Mesendoderm (in vitro differentiated cells): ENCODE results near the gene ANKRD33B.
"Not testable (repeated sequence)": the region's sequence is repeated elsewhere in the genome, so short reads cannot be mapped to it uniquely, and the experiment has no call there.

Experiments used
- DNase-seq: peaks from one replicate; pipeline ENCODE4 v3.0.0; 2013
- H2AK5ac ChIP-seq: 2 replicates; pipeline ENCODE4 v1.6.1; 2013; ENCODE audit warnings: low read length, inconsistent platforms
- H2BK120ac ChIP-seq: 2 replicates; pipeline ENCODE4 v1.6.1; 2013; ENCODE audit warnings: low read depth, mild to moderate bottlenecking, low read length, moderate library complexity, mixed read lengths
- H2BK15ac ChIP-seq: replicated peaks from 2 replicates; pipeline ENCODE4 v1.6.1; 2013; ENCODE audit warnings: low read depth, mild to moderate bottlenecking, moderate library complexity
- H2BK5ac ChIP-seq: 2 replicates; pipeline ENCODE4 v1.6.1; 2013; ENCODE audit warnings: low read length, inconsistent platforms
- H3K18ac ChIP-seq: 2 replicates; pipeline ENCODE4 v1.6.1; 2013; ENCODE audit warnings: mild to moderate bottlenecking, low read length, mixed read lengths
- H3K23ac ChIP-seq: one replicate; pipeline ENCODE4 v1.6.1; 2013; ENCODE audit warnings: low read length
- H3K27ac ChIP-seq: 2 replicates; pipeline ENCODE4 v1.5.1; 2013; ENCODE audit warnings: low read depth, mild to moderate bottlenecking, inconsistent platforms, low read length, moderate library complexity
- H3K27me3 ChIP-seq: 2 replicates; pipeline ENCODE4 v1.6.1; 2013; ENCODE audit warnings: low read length, control low read depth, mild to moderate bottlenecking, inconsistent platforms; ENCODE audit not compliant: insufficient read depth, poor library complexity
- H3K36me3 ChIP-seq: 2 replicates; pipeline ENCODE4 v1.6.1; 2013; ENCODE audit warnings: low read length, inconsistent platforms; ENCODE audit not compliant: control insufficient read depth, insufficient read depth
- H3K4ac ChIP-seq: one replicate; pipeline ENCODE4 v1.6.1; 2013; ENCODE audit warnings: low read depth, mild to moderate bottlenecking, low read length, moderate library complexity
- H3K4me1 ChIP-seq: 2 replicates; pipeline ENCODE4 v1.6.1; 2013; ENCODE audit warnings: low read depth, low read length, inconsistent platforms; ENCODE audit not compliant: control insufficient read depth
- H3K4me2 ChIP-seq: 2 replicates; pipeline ENCODE4 v1.6.1; 2013; ENCODE audit warnings: low read length
- H3K4me3 ChIP-seq: 2 replicates; pipeline ENCODE4 v1.5.1; 2013; ENCODE audit warnings: mild to moderate bottlenecking, low read length
- H3K56ac ChIP-seq: one replicate; pipeline ENCODE4 v1.6.1; 2013; ENCODE audit warnings: low read length
- H3K79me1 ChIP-seq: 2 replicates; pipeline ENCODE4 v1.6.1; 2013; ENCODE audit warnings: low read length, inconsistent platforms
- H3K79me2 ChIP-seq: 2 replicates; pipeline ENCODE4 v1.6.1; 2013; ENCODE audit warnings: mild to moderate bottlenecking, low read length; ENCODE audit not compliant: control insufficient read depth, insufficient read depth
- H3K9ac ChIP-seq: 2 replicates; pipeline ENCODE4 v1.6.1; 2013; ENCODE audit warnings: low read length, inconsistent platforms
- H4K5ac ChIP-seq: one replicate; pipeline ENCODE4 v1.6.1; 2013; ENCODE audit warnings: low read length
- H4K8ac ChIP-seq: one replicate; pipeline ENCODE4 v1.6.1; 2013; ENCODE audit warnings: low read depth, mild to moderate bottlenecking, control low read depth, low read length, moderate library complexity
- WGBS: extraction: QIAGEN DNeasy Blood & Tissue Kit; methylation state at CpG from one replicate; pipeline ENCODE4 v1.1.7; 2013; ENCODE audit warnings: low lambda C conversion rate, missing lambda C conversion rate; ENCODE audit not compliant: insufficient coverage; ENCODE audit errors: extremely low coverage; 5-methylcytosine and 5-hydroxymethylcytosine counted together

Gene ANKRD33B

DNA sequence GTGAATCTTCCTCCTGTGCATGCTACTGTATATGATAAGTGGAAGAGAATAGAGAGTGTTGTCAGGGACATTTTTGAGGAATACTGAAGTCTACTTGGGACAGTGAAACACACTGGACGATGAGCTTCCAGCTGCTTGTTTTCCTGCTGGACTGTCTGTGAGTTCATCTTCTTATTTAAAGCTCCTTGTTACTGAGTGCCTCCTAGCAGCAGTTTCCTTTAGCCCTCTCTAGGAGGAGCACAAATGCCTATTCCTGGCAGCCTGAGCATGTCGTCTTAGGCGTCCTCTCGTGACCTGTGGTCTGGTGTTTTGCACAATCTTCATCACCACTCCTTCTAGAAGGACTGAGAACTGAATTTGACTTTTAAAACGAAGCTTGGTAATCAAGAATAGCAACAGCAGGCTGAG lies 43.8 kb downstream of the ANKRD33B start:
- no peak overlapping the region for H3K56ac ChIP-seq
- H2BK15ac ChIP-seq, result no peak overlapping the region
- no CpG with 5 or more reads among the region's 5 CpGs for whole genome bisulfite sequencing
- no peak overlapping the region for H2AK5ac ChIP-seq
- H3K18ac ChIP-seq, result no peak overlapping the region
- H3K4me2 ChIP-seq, result no peak overlapping the region
- no peak overlapping the region for H3K27ac ChIP-seq
- H2BK120ac ChIP-seq, result no peak overlapping the region
- peak; percentile 61 for DNase-seq
- peaks cover 1% of the 10 kb centered on the region for H3K4me1 ChIP-seq
- no peaks in the 10 kb centered on the region for H3K27me3 ChIP-seq
- no peak overlapping the region for H3K9ac ChIP-seq
- no peak overlapping the region for H3K4me3 ChIP-seq
- no peaks in the 10 kb centered on the region for H3K79me2 ChIP-seq
- no peak overlapping the region for H3K23ac ChIP-seq
- no peaks in the 10 kb centered on the region for H3K36me3 ChIP-seq
- H2BK5ac ChIP-seq, result no peak overlapping the region
- H4K5ac ChIP-seq, result no peak overlapping the region
- no peak overlapping the region for H4K8ac ChIP-seq
- no peaks in the 10 kb centered on the region for H3K79me1 ChIP-seq
- no peak overlapping the region for H3K4ac ChIP-seq

DNA sequence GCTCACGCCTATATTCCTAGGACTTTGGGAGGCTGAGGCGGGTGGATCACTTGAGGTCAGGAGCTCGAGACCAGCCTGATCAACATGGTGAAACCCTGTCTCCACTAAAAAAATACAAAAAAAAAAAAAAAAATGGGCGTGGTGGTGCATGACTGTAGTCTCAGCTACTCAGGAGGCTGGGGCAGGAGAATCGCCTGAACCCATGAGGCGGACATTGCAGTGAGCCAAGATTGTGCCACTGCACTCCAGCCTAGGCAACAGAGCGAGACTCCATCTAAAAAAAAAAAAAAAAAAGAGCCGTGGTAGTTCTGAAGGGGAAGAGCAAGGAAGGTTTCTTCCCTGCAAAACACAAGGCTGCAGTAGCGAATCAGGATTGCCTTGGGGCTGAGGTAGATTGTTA lies 44.2 kb downstream of the ANKRD33B start:
- H3K23ac ChIP-seq, DNase-seq, H4K5ac ChIP-seq, H4K8ac ChIP-seq, H3K56ac ChIP-seq, H3K18ac ChIP-seq, H3K4me3 ChIP-seq, H3K79me1 ChIP-seq, H3K27me3 ChIP-seq, H3K4ac ChIP-seq, H2BK120ac ChIP-seq, H2AK5ac ChIP-seq, H3K9ac ChIP-seq, H2BK5ac ChIP-seq, H3K4me1 ChIP-seq, H3K79me2 ChIP-seq, H3K27ac ChIP-seq, H2BK15ac ChIP-seq, H3K4me2 ChIP-seq, H3K36me3 ChIP-seq: not testable (repeated sequence)
- WGBS, result no CpG with 5 or more reads among the region's 9 CpGs

DNA sequence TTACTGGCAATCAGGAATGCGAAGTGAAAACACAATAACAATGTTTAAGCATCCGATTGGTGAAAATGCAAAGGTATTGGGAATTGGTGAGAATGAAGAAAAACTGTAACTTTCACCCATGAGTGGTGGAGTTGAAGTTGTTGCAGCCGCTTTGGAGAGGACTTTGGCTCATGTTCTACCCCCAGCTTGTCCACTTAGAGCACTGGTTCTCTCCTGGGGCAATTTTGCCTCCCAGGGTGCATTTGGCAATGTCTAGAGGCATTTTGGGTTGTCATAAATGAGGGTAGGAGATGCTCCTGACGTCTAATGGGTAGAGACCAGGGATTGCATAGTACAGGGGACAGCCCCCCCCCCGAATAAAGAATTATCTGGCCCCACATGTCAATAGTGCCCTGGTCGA lies 46.2 kb downstream of the ANKRD33B start:
- Histone ChIP-seq H3K36me3 (no peaks in the 10 kb centered on the region), H3K27ac (no peak overlapping the region), H2AK5ac (no peak overlapping the region), H3K56ac (no peak overlapping the region), H3K4me3 (no peak overlapping the region), H3K23ac (no peak overlapping the region), H3K79me1 (no peaks in the 10 kb centered on the region), H2BK5ac (no peak overlapping the region), H3K4ac (no peak overlapping the region), H3K79me2 (no peaks in the 10 kb centered on the region), H2BK120ac (no peak overlapping the region), H3K4me2 (no peak overlapping the region), H3K9ac (no peak overlapping the region), H3K4me1 (peaks cover 1% of the 10 kb centered on the region), H4K8ac (no peak overlapping the region), H3K27me3 (no peaks in the 10 kb centered on the region), H4K5ac (no peak overlapping the region), H3K18ac (no peak overlapping the region), H2BK15ac (no peak overlapping the region)
- DNase-seq, result no peak
- no CpG with 5 or more reads among the region's 6 CpGs for WGBS

DNA sequence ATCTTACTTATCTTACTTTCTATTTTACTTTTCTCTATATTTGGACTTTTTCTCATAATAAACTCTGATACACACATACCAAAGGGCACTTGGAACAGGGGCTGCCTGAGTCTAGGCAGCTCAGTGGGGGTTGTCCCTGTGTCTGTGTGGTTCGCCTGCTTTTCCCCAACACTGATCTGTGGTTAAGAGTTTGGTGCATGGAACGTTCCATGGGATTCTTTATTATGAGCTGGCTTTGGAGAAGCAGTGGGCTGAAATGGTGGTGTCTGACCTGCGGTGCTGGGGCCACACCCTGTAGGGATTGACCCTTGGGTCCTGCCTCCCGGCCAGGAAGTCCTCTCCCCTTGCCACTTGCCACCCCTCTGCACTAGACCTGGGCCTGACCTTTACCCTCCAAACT lies 47.4 kb downstream of the ANKRD33B start:
- Histone ChIP-seq H3K56ac (no peak overlapping the region), H3K4me3 (no peak overlapping the region), H2BK5ac (no peak overlapping the region), H2BK120ac (no peak overlapping the region), H3K4me1 (peaks cover 1% of the 10 kb centered on the region), H4K5ac (no peak overlapping the region), H3K27me3 (no peaks in the 10 kb centered on the region), H3K23ac (no peak overlapping the region), H3K79me2 (no peaks in the 10 kb centered on the region), H3K27ac (no peak overlapping the region), H3K36me3 (no peaks in the 10 kb centered on the region), H2BK15ac (no peak overlapping the region), H3K4me2 (no peak overlapping the region), H3K18ac (no peak overlapping the region), H4K8ac (no peak overlapping the region), H3K9ac (no peak overlapping the region), H2AK5ac (no peak overlapping the region), H3K79me1 (no peaks in the 10 kb centered on the region), H3K4ac (no peak overlapping the region)
- WGBS, result no CpG with 5 or more reads among the region's 4 CpGs
- DNase-seq, result no peak

DNA sequence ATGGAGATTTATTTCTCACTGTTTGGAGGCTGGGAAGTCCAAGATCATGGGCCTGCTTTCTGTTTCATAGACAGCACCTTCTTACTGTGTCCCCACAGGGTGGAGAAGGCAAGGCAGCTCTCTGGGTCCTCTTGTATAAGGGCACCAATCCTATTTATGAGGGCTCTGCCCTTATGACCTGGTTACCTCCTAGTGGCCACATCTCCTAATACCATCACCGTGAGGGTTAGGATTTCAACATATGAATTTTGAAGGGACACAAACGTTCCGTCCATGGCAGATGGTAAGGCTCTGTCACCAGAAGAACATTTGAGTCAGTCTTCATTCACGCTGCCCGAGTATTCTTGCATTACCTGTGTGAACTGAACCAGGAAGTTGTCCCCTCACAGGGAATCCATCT lies 48.4 kb downstream of the ANKRD33B start:
- Histone ChIP-seq H3K56ac (no peak overlapping the region), H4K8ac (no peak overlapping the region), H3K9ac (no peak overlapping the region), H3K4me3 (no peak overlapping the region), H3K79me2 (no peaks in the 10 kb centered on the region), H3K27ac (no peak overlapping the region), H3K4ac (no peak overlapping the region), H3K27me3 (no peaks in the 10 kb centered on the region), H3K79me1 (no peaks in the 10 kb centered on the region), H3K23ac (no peak overlapping the region), H3K36me3 (no peaks in the 10 kb centered on the region), H3K4me1 (peaks cover 1% of the 10 kb centered on the region), H2AK5ac (no peak overlapping the region), H2BK15ac (no peak overlapping the region), H4K5ac (no peak overlapping the region), H2BK5ac (no peak overlapping the region), H3K18ac (no peak overlapping the region), H3K4me2 (no peak overlapping the region), H2BK120ac (no peak overlapping the region)
- no peak for DNase-seq
- no CpG with 5 or more reads among the region's 5 CpGs for WGBS

DNA sequence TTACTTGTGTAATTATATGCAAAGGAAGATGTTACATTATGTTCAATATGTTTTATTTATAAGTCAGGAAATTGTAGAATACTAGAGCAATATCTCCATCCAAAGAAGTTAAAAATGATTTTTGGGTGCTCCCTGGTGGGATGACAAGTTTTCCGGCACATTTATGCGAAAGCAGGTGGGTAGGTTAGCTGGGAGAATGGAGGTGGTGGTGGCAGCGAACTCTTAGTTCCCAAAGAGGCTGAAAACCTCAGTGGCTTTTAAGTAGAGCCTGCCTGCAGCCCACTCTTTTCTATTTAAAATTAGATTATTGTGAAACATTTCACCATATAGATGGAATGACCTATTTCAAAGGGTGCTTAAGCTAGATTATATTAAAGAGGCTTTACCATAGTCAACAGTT lies 51.8 kb downstream of the ANKRD33B start:
- no peak overlapping the region for H4K8ac ChIP-seq
- H3K27me3 ChIP-seq, result no peaks in the 10 kb centered on the region
- no peak overlapping the region for H2BK5ac ChIP-seq
- H3K18ac ChIP-seq, result no peak overlapping the region
- H3K4me1 ChIP-seq, result peaks cover 1% of the 10 kb centered on the region
- no peak for DNase-seq
- no peak overlapping the region for H2AK5ac ChIP-seq
- no peak overlapping the region for H2BK120ac ChIP-seq
- H3K9ac ChIP-seq, result no peak overlapping the region
- H4K5ac ChIP-seq, result no peak overlapping the region
- WGBS, result no CpG with 5 or more reads among the region's 3 CpGs
- H3K79me1 ChIP-seq, result no peaks in the 10 kb centered on the region
- no peaks in the 10 kb centered on the region for H3K36me3 ChIP-seq
- H3K4me3 ChIP-seq, result no peak overlapping the region
- no peak overlapping the region for H3K4ac ChIP-seq
- no peak overlapping the region for H3K27ac ChIP-seq
- no peak overlapping the region for H3K56ac ChIP-seq
- H3K79me2 ChIP-seq, result no peaks in the 10 kb centered on the region
- H3K4me2 ChIP-seq, result no peak overlapping the region
- no peak overlapping the region for H3K23ac ChIP-seq
- H2BK15ac ChIP-seq, result no peak overlapping the region
